WTC11 (cell line): ENCODE results near the gene STAMBPL1. TPM values are rescaled to one million over a fixed set of nuclear protein-coding genes. Genes with fewer than 3 reads are reported as not detected.

Experiments used
- ATAC-seq: fragments of 200-7000 bp; cut with Tn5 transposase; 2 replicates; pipeline ENCODE4 v1.10.0; 2021; ENCODE audit warnings: mild to moderate bottlenecking, moderate library complexity
- CTCF ChIA-PET: fragments of 300-600 bp; sonication (Branson Sonifier 250); formaldehyde crosslinking; loops from one replicate; lab custom pipeline; 2021; ENCODE audit warnings: antibody characterized with exemption; lab: Charles Lee
- POLR2A ChIA-PET: fragments of 350-600 bp; sonication (Branson Sonifier 250); formaldehyde crosslinking; loops from one replicate; lab custom pipeline; 2021; ENCODE audit warnings: antibody characterized with exemption; lab: Charles Lee
- DNase-seq: peaks from one replicate; pipeline ENCODE4 v3.0.0; 2021; ENCODE audit warnings: low spot score
- H3K27ac Mint-ChIP-seq: 2 replicates; pipeline ENCODE4 v1.8.0; 2021; ENCODE audit warnings: mixed read lengths
- H3K27me3 Mint-ChIP-seq: 2 replicates; pipeline ENCODE4 v1.8.0; 2021; ENCODE audit warnings: low read depth, mild to moderate bottlenecking, moderate library complexity, mixed read lengths
- H3K36me3 Mint-ChIP-seq: 2 replicates; pipeline ENCODE4 v1.8.0; 2021; ENCODE audit warnings: mixed read lengths
- H3K4me1 Mint-ChIP-seq: 2 replicates; pipeline ENCODE4 v1.8.0; 2022; ENCODE audit warnings: mixed read lengths
- H3K4me3 Mint-ChIP-seq: 2 replicates; pipeline ENCODE4 v1.8.0; 2021; ENCODE audit warnings: mild to moderate bottlenecking, moderate library complexity, mixed read lengths
- H3K9me3 Mint-ChIP-seq: 2 replicates; pipeline ENCODE4 v1.8.0; 2021; ENCODE audit warnings: mixed read lengths
- ATF1 ChIP-seq: sonication (generic); formaldehyde crosslinking; IDR thresholded peaks from 2 replicates; pipeline ENCODE4 v1.8.1; 2023; ENCODE audit warnings: mild to moderate bottlenecking, moderate library complexity, missing genetic modification reagents
- ERG ChIP-seq: fragments of 250-450 bp; sonication (Bioruptor Pico); IDR thresholded peaks from 2 replicates; pipeline ENCODE4 v1.8.0; 2021; ENCODE audit warnings: mild to moderate bottlenecking
- GABPB1 ChIP-seq: sonication (generic); formaldehyde crosslinking; IDR thresholded peaks from 2 replicates; pipeline ENCODE4 v1.8.1; 2023; ENCODE audit warnings: mild to moderate bottlenecking, missing genetic modification reagents
- JAZF1 ChIP-seq: fragments of 250-450 bp; sonication (Bioruptor Pico); IDR thresholded peaks from 2 replicates; pipeline ENCODE4 v1.9.0; 2021; ENCODE audit warnings: moderate library complexity, mild to moderate bottlenecking, inconsistent platforms
- MXD4 ChIP-seq: fragments of 250-450 bp; sonication (Bioruptor Pico); IDR thresholded peaks from 2 replicates; pipeline ENCODE4 v1.8.0; 2021; ENCODE audit warnings: mild to moderate bottlenecking, moderate library complexity, borderline replicate concordance
- NR1H2 ChIP-seq: sonication (generic); formaldehyde crosslinking; IDR thresholded peaks from 2 replicates; pipeline ENCODE4 v1.9.0; 2021; ENCODE audit warnings: mild to moderate bottlenecking, moderate library complexity, missing genetic modification reagents
- NR3C1 ChIP-seq: sonication (generic); formaldehyde crosslinking; conservative IDR thresholded peaks from 2 replicates; pipeline ENCODE4 v1.8.1; 2023; ENCODE audit warnings: low read depth, mild to moderate bottlenecking, missing genetic modification reagents
- RELA ChIP-seq: sonication (generic); formaldehyde crosslinking; IDR thresholded peaks from 2 replicates; pipeline ENCODE4 v1.8.1; 2022; ENCODE audit warnings: missing genetic modification reagents, mild to moderate bottlenecking, borderline replicate concordance
- ZBTB43 ChIP-seq: sonication (generic); formaldehyde crosslinking; IDR thresholded peaks from 2 replicates; pipeline ENCODE4 v1.8.1; 2023; ENCODE audit warnings: mild to moderate bottlenecking, missing genetic modification reagents
- ZNF121 ChIP-seq: sonication (generic); formaldehyde crosslinking; IDR thresholded peaks from 2 replicates; pipeline ENCODE4 v1.8.0; 2023; ENCODE audit warnings: missing genetic modification reagents
- ZNF232 ChIP-seq: sonication (generic); formaldehyde crosslinking; IDR thresholded peaks from 2 replicates; pipeline ENCODE4 v1.8.0; 2022; ENCODE audit warnings: mild to moderate bottlenecking, missing genetic modification reagents
- ZNF396 ChIP-seq: fragments of 250-450 bp; sonication (Bioruptor Pico); IDR thresholded peaks from 2 replicates; pipeline ENCODE4 v1.8.0; 2021; ENCODE audit warnings: mild to moderate bottlenecking, moderate library complexity, borderline replicate concordance
- total RNA-seq: library from RNA; stranded (reverse); gene quantifications from 3 replicates; pipeline ENCODE4 v1.2.3, GENCODE V29; 2021
- TF ChIP-seq, protein P1 (sequence below): sonication (generic); formaldehyde crosslinking; conservative IDR thresholded peaks from 2 replicates; pipeline ENCODE4 v1.8.1; 2022; ENCODE audit warnings: mild to moderate bottlenecking, missing genetic modification reagents
- TF ChIP-seq, protein P2 (sequence below): sonication (generic); formaldehyde crosslinking; IDR thresholded peaks from 2 replicates; pipeline ENCODE4 v1.8.0; 2023; ENCODE audit warnings: missing genetic modification reagents, mild to moderate bottlenecking, borderline replicate concordance
- TF ChIP-seq, protein P3 (sequence below): sonication (generic); formaldehyde crosslinking; IDR thresholded peaks from 2 replicates; pipeline ENCODE4 v1.8.0; 2022; ENCODE audit warnings: mild to moderate bottlenecking, missing genetic modification reagents
- TF ChIP-seq, protein P4 (sequence below): sonication (generic); formaldehyde crosslinking; IDR thresholded peaks from 2 replicates; pipeline ENCODE4 v1.8.0; 2022; ENCODE audit warnings: missing genetic modification reagents
- TF ChIP-seq, protein P5 (sequence below): sonication (generic); formaldehyde crosslinking; IDR thresholded peaks from 2 replicates; pipeline ENCODE4 v1.8.1; 2023; ENCODE audit warnings: mild to moderate bottlenecking, missing genetic modification reagents, moderate library complexity
- TF ChIP-seq, protein P6 (sequence below): fragments of 250-450 bp; sonication (Bioruptor Pico); IDR thresholded peaks from 2 replicates; pipeline ENCODE4 v1.9.0; 2021; ENCODE audit warnings: mild to moderate bottlenecking

The STAMBPL1 gene
- total RNA-seq, 1 experiment from 2014 or later, result 3.9 TPM

GRCh38 chr10:88927416-88927690 lies 47.3 kb downstream of the STAMBPL1 start:
- H3K4me3 Mint-ChIP-seq, result no peak overlapping the region
- POLR2A ChIA-PET, result no interaction called here
- H3K4me1 Mint-ChIP-seq, result peaks cover 13% of the 10 kb centered on the region
- no peaks in the 10 kb centered on the region for H3K36me3 Mint-ChIP-seq
- no peak overlapping the region for H3K27ac Mint-ChIP-seq
- CTCF ChIA-PET, result no interaction called here
- no peaks in the 10 kb centered on the region for H3K9me3 Mint-ChIP-seq
- DNase-seq, result no peak
- TF ChIP-seq RELA (CRISPR knock-in tag) (no peak), ATF1 (CRISPR knock-in tag) (no peak), GABPB1 (CRISPR knock-in tag) (no peak), JAZF1 (CRISPR knock-in tag) (no peak), ZNF121 (no peak), ZNF396 (CRISPR knock-in tag) (no peak)
- TF ChIP-seq, protein P1, sequence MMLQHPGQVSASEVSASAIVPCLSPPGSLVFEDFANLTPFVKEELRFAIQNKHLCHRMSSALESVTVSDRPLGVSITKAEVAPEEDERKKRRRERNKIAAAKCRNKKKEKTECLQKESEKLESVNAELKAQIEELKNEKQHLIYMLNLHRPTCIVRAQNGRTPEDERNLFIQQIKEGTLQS (CRISPR knock-in tag), result no peak
- TF ChIP-seq, protein P2, sequence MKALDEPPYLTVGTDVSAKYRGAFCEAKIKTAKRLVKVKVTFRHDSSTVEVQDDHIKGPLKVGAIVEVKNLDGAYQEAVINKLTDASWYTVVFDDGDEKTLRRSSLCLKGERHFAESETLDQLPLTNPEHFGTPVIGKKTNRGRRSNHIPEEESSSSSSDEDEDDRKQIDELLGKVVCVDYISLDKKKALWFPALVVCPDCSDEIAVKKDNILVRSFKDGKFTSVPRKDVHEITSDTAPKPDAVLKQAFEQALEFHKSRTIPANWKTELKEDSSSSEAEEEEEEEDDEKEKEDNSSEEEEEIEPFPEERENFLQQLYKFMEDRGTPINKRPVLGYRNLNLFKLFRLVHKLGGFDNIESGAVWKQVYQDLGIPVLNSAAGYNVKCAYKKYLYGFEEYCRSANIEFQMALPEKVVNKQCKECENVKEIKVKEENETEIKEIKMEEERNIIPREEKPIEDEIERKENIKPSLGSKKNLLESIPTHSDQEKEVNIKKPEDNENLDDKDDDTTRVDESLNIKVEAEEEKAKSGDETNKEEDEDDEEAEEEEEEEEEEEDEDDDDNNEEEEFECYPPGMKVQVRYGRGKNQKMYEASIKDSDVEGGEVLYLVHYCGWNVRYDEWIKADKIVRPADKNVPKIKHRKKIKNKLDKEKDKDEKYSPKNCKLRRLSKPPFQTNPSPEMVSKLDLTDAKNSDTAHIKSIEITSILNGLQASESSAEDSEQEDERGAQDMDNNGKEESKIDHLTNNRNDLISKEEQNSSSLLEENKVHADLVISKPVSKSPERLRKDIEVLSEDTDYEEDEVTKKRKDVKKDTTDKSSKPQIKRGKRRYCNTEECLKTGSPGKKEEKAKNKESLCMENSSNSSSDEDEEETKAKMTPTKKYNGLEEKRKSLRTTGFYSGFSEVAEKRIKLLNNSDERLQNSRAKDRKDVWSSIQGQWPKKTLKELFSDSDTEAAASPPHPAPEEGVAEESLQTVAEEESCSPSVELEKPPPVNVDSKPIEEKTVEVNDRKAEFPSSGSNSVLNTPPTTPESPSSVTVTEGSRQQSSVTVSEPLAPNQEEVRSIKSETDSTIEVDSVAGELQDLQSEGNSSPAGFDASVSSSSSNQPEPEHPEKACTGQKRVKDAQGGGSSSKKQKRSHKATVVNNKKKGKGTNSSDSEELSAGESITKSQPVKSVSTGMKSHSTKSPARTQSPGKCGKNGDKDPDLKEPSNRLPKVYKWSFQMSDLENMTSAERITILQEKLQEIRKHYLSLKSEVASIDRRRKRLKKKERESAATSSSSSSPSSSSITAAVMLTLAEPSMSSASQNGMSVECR (CRISPR knock-in tag), result no peak
- TF ChIP-seq, protein P3, sequence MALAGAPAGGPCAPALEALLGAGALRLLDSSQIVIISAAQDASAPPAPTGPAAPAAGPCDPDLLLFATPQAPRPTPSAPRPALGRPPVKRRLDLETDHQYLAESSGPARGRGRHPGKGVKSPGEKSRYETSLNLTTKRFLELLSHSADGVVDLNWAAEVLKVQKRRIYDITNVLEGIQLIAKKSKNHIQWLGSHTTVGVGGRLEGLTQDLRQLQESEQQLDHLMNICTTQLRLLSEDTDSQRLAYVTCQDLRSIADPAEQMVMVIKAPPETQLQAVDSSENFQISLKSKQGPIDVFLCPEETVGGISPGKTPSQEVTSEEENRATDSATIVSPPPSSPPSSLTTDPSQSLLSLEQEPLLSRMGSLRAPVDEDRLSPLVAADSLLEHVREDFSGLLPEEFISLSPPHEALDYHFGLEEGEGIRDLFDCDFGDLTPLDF (CRISPR knock-in tag), result no peak
- ATAC-seq, result no peak
- no peaks in the 10 kb centered on the region for H3K27me3 Mint-ChIP-seq

DNA sequence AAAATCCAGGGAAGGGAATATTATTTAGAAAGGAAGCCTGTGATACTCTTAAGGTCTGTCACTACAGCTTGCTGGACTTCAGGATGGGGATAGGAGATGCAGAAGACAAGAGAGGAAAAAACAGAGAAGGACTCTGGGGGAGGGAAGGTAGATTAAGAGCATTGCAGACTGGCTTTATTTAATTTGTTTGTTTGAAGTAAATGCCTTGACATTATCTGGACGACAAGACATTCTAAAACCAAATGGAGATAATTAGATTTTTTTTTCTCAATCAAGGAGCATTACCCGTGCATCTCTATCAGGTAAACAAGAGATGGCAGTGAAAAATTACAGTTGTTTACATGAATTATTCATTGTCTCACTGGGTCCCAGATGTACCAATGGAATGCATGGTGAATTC lies 48.2 kb downstream of the STAMBPL1 start:
- POLR2A ChIA-PET, result no interaction called here
- Mint-ChIP-seq H3K36me3 (no peaks in the 10 kb centered on the region), H3K27ac (no peak overlapping the region), H3K4me3 (no peak overlapping the region), H3K27me3 (no peaks in the 10 kb centered on the region), H3K9me3 (no peaks in the 10 kb centered on the region), H3K4me1 (peaks cover 16% of the 10 kb centered on the region)
- DNase-seq, result no peak
- ATAC-seq, result no peak
- CTCF ChIA-PET, result no interaction called here
- TF ChIP-seq ERG (CRISPR knock-in tag), result no peak
- TF ChIP-seq NR1H2 (CRISPR knock-in tag), result no peak
- no peak for TF ChIP-seq NR3C1 (CRISPR knock-in tag)
- no peak for TF ChIP-seq MXD4
- TF ChIP-seq ZNF232 (CRISPR knock-in tag), result no peak
- no peak for TF ChIP-seq ZBTB43
- TF ChIP-seq, protein P4, sequence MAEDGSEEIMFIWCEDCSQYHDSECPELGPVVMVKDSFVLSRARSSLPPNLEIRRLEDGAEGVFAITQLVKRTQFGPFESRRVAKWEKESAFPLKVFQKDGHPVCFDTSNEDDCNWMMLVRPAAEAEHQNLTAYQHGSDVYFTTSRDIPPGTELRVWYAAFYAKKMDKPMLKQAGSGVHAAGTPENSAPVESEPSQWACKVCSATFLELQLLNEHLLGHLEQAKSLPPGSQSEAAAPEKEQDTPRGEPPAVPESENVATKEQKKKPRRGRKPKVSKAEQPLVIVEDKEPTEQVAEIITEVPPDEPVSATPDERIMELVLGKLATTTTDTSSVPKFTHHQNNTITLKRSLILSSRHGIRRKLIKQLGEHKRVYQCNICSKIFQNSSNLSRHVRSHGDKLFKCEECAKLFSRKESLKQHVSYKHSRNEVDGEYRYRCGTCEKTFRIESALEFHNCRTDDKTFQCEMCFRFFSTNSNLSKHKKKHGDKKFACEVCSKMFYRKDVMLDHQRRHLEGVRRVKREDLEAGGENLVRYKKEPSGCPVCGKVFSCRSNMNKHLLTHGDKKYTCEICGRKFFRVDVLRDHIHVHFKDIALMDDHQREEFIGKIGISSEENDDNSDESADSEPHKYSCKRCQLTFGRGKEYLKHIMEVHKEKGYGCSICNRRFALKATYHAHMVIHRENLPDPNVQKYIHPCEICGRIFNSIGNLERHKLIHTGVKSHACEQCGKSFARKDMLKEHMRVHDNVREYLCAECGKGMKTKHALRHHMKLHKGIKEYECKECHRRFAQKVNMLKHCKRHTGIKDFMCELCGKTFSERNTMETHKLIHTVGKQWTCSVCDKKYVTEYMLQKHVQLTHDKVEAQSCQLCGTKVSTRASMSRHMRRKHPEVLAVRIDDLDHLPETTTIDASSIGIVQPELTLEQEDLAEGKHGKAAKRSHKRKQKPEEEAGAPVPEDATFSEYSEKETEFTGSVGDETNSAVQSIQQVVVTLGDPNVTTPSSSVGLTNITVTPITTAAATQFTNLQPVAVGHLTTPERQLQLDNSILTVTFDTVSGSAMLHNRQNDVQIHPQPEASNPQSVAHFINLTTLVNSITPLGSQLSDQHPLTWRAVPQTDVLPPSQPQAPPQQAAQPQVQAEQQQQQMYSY (CRISPR knock-in tag), result no peak
- TF ChIP-seq, protein P5, sequence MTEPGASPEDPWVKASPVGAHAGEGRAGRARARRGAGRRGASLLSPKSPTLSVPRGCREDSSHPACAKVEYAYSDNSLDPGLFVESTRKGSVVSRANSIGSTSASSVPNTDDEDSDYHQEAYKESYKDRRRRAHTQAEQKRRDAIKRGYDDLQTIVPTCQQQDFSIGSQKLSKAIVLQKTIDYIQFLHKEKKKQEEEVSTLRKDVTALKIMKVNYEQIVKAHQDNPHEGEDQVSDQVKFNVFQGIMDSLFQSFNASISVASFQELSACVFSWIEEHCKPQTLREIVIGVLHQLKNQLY (CRISPR knock-in tag), result no peak
- TF ChIP-seq, protein P6, sequence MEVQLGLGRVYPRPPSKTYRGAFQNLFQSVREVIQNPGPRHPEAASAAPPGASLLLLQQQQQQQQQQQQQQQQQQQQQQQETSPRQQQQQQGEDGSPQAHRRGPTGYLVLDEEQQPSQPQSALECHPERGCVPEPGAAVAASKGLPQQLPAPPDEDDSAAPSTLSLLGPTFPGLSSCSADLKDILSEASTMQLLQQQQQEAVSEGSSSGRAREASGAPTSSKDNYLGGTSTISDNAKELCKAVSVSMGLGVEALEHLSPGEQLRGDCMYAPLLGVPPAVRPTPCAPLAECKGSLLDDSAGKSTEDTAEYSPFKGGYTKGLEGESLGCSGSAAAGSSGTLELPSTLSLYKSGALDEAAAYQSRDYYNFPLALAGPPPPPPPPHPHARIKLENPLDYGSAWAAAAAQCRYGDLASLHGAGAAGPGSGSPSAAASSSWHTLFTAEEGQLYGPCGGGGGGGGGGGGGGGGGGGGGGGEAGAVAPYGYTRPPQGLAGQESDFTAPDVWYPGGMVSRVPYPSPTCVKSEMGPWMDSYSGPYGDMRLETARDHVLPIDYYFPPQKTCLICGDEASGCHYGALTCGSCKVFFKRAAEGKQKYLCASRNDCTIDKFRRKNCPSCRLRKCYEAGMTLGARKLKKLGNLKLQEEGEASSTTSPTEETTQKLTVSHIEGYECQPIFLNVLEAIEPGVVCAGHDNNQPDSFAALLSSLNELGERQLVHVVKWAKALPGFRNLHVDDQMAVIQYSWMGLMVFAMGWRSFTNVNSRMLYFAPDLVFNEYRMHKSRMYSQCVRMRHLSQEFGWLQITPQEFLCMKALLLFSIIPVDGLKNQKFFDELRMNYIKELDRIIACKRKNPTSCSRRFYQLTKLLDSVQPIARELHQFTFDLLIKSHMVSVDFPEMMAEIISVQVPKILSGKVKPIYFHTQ (CRISPR knock-in tag), result no peak
